GM18511 (cell line): Measurements from ENCODE around the gene EIF4H.
"Not testable (repeated sequence)": the region's sequence is repeated elsewhere in the genome, so short reads cannot be mapped to it uniquely, and the experiment has no call there.

Experiments used
- ATAC-seq: cut with Tn5 transposase; IDR thresholded peaks from one replicate; pipeline ENCODE4 v1.9.1; 2021; ENCODE audit warnings: mild to moderate bottlenecking, moderate library complexity; ENCODE audit not compliant: unreplicated experiment

EIF4H gene

DNA sequence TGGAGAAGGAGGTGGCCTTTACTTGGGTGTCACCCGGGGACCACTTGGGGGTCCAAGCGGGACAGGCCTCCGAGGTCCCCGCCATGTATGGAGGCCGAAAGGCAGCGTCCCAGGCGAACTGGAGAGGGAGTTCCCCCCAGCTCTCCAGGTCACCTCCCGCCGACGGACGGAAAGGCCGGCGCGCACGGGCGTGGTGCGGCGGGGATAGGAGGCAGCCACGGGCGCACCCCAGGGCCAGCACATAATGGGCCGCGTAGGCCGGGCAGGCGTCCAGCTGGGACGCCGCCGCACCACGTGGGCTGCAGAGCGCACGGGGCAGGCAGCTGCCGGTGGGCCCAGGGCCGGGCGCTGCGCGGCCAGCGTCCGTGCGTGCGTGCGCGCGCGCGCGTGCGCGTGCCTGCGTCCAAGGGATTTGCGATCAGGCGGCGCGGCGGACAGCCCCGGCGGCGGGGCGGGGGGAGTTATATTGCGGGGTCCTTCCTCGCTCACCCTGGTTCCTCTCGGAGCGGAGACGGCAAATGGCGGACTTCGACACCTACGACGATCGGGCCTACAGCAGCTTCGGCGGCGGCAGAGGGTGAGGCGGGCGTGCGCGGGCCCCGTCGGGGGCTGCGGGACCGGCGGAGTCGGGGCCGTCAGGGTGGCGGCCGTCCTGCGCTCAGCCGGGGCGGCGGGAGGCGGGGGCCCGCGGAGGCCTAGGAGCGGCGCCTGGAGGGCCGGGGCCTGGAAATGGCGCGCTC lies at the start of gene EIF4H:
Gene EIF4H (plus strand): TSS at position 491 of the 740 bp plus-strand sequence. CDS start 28 bp downstream, at position 519.
- peak; percentile 86 for ATAC-seq

DNA sequence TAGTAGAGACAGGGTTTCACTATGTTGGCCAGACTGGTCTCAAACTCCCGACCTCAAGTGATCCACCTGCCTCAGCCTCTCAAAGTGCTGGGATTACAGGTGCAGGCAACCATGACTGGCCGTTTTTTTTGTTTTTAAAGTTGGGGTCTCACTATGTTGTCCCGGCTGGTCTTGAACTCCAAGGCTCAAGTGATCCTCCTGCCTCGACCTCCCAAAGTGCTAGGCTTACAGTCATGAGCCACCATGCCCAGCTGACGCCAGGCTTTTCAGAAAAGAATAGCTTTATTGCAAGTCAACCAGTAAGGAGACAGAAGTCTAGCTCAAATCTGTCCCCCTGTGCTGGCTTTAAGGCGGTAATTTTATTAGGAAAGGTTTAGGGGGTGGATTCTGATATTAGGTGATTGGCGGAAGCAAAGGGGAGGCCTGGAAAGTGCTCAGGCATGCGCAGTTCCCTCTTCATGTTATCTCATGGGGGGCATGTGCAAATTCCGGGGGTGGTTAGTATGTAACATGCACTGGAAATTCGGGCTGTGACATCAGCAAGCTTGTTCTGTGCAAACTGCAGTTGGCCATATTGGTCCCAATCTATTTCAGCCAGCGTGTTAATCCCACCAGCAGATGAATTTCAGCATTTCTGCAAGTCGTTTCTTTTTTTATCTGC lies 47.8 kb upstream of the EIF4H start:
- ATAC-seq: no peak

DNA sequence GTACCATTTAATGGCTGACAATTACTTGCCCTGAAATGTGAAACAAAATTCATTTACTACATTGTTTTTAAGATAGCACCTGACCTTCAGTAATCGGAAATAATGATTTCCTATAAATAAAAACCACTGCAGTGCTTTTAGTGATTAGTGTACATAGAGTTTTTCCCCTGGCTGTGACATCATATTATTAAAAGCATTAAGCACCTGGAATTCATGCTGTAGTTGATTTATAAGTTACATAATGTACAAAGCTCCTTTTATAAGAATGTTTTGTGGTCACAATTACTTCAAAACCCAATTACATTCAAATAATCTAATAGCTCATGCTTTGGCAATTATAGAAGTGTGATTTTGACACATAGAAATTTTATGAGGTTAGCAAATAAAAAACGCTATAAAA lies 44.3 kb upstream of the EIF4H start:
- ATAC-seq: no peak

DNA sequence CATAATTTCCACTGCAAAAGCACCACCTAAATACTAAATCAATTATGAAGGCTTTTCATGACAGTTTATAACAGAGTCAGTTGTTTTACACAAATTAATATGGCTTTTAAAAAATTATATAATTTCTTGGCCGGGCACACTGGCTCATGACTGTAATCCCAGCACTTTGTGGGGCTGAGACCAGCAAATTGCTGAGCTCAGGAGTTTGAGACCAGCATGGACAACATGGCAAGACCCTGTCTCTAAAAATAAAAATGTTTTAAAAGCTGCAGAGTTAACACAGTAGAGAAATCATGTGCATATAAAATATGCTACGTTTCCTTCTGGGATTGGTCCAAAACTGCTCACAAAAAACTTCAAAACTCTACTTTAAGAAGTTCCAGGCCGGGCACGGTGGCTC lies 43.6 kb upstream of the EIF4H start:
- ATAC-seq: no peak

DNA sequence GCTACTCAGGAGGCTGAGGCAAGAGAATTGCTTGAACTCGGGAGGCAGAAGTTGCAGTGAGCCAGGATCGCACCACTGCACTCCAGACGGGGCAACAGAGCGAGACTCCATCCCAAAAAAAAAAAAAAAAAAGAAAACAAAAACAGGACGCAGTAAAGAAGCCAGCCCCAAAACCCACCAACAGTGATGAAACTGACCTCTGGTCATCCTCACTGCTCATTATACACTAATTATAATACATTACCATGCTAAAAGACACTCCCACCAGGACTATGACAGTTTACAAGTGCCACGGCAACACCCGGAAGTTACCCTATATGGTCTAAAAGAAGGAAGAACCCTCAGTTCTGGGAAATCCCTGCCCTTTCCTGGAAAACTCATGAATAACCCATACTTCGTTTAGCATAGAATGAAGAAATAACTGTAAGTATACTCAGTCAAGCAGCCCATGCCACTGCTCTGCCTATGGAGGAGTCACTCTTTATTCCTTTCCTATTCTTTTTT lies 40.0 kb upstream of the EIF4H start:
- no peak for ATAC-seq

- ATAC-seq: no peak
Observed at GRCh38 chr7:74138334-74138867, 35.8 kb upstream of the EIF4H start.

GRCh38 chr7:74138945-74139843 lies 35.0 kb upstream of the EIF4H start:
- no peak for ATAC-seq

DNA sequence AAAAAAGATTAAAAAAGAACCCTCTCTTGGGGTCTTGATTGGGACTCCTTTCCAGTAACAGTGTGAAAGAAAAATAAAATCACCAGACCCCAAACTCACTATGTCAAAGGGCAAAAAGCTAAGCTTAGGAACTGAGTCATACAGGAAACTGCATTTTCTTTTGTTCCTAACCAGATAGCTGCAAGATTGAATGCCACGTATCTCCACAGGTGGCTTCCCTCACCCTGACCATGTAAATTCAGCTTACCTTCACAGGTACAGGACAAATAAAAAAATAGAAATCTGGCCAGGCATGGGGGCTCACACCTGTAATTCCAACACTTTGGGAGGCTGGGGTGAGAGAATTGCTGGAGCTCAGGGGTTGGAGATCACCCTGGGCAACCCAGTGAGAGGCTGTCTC lies 32.5 kb upstream of the EIF4H start:
- ATAC-seq: no peak

DNA sequence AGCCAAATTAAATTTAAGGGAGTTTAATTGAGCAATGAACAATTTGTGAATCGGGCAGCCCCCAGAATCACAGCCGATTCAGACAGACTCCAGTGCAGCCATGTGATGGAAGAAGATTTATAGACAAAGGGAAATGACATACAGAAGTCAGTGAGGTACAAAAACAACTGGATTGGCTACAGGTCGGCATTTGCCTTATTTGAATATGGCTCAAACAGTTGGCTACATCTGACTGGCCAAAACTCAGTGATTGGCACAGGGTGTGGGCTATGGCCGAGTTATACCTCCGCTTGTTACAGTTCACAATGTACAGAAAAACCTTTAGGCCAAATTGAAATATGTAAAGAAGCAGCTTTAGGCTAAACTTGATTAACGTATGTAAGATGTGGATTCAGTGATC lies 30.8 kb upstream of the EIF4H start:
- no peak for ATAC-seq

DNA sequence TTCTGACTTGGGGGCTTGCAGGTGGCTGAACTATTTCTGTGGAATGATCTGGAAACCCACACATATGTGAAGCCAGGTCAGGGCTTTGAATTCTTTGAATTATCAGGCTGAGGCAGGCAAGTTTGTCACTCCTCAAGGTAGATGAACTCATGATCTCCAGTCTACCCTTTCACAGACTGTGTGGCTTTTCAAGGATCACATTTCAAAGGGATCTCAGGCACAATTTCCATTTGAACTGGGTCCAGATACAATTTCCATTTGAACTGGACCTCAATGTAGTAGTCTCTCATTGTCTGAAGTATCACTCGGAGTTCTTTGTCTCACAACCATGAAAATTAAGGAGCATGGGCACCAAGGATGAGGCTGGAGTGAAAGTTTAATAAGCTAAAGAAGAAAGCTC lies 25.7 kb upstream of the EIF4H start:
- no peak for ATAC-seq

- no peak for ATAC-seq
Observed at GRCh38 chr7:74149071-74149470, 25.1 kb upstream of the EIF4H start.

- ATAC-seq: no peak
Observed at GRCh38 chr7:74149603-74150002, 24.6 kb upstream of the EIF4H start.

DNA sequence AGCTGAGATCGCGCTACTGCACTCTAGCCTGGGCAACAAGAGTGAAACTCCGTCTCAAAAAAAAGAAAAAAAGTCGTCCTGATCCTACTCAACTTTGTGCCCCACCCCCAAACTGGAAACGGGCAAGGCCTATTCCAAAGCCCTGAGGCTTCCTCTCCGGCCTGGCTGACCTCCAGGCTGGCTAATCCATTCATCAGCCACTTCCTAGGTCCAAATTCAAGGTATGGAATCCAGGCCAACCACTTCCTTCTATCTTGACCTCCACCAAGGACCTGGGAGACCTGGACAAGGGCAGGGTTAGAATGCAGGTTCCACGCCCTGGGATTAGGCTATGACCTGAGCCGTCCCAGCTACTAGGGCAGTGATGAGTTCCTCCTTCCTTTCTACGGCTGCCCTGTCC lies 20.4 kb upstream of the EIF4H start:
- no peak for ATAC-seq

GRCh38 chr7:74155810-74156395 lies 18.3 kb upstream of the EIF4H start:
- no peak for ATAC-seq

- no peak for ATAC-seq
Observed at GRCh38 chr7:74157605-74158004, 16.6 kb upstream of the EIF4H start.

GRCh38 chr7:74164985-74165456 lies 9.1 kb upstream of the EIF4H start:
- no peak for ATAC-seq

DNA sequence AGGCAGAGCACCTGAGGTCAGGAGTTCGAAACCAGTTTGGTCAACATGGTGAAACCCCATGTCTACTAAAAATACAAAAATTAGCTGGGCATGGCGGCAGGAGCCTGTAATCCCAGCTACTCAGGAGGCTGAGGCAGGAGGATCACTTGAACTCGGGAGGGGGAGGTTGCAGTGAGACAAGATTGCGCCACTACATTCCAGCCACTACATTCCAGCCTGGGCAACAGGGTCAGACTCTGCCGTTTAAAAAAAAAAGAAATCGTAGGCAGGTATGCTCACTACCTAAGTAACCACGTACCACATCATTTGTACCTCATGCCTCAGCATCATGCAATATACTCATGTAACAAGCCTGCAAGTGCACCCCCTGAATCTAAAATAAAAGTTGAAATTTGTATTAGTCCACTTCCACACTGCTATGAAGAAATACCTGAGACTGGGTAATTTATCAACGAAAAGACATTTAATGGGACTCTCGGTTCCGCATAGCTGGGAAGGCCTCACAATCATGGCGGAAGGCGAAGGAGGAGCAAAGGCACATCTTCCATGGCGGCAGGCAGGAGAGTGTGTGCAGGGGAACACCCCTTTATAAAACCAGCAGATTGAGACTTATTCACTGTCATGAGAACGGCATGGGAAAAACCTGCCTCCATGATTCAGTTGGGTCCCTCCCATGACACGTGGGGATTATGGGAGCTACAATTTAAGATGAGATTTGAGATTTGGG lies 8.1 kb upstream of the EIF4H start:
- ATAC-seq: no peak

DNA sequence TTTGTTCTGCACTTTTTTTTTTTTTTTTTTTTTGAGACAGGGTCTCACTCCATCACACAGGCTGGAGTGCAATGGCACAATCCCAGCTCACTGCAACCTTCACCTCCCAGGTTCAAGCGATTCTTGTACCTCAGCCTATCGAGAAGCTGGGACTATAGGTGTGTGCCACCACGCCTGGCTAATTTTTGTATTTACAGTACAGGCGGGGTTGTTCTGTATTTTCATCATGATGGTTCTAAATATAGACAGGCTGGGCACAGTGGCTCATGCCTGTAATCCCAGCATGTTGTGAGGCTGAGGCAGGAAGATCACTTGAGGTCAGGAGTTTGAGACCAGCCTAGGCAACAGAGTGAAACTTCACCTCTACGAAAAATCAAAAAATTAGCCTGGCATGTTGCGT lies 6.8 kb upstream of the EIF4H start:
- not testable (repeated sequence) for ATAC-seq

GRCh38 chr7:74173074-74173473 lies 1.1 kb upstream of the EIF4H start:
- no peak for ATAC-seq

DNA sequence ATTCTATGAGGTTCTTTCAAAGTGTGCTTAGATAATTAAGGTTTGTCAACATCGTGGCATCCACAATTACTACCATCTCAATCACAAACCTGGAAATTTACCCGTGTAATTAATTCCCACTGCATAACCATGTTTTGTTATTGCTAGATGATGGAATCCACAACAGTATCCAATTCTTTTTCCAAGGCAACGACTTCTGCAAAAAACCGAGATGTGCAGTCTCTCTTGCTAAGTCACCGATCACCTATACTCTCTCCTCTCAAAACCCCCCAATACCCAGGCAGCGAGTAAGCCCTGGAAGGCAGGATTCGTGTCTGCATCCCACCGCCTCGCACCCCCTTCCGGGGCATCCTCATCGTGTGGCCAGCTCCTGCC lies 678 bp upstream of the EIF4H start:
- ATAC-seq: peak; percentile 19
